Aorta (tissue), 5 donors: ENCODE measurements around the gene HSPA1B. TPM values are rescaled to one million over a fixed set of nuclear protein-coding genes. Genes with fewer than 3 reads are reported as not detected.
"Not testable (repeated sequence)": the region's sequence is repeated elsewhere in the genome, so short reads cannot be mapped to it uniquely, and the experiment has no call there.

Source experiments
- ATAC-seq: fragments of 200-7000 bp; cut with Tn5 transposase; one replicate; pipeline ENCODE4 v1.9.1; 2022; ENCODE audit warnings: moderate library complexity; ENCODE audit not compliant: low FRiP score
- DNase-seq, 2 donors: peaks; one replicate each; pipeline ENCODE4 v3.0.0-alpha.2; 2020
- H3K27ac ChIP-seq, 2 donors: one replicate each; pipeline ENCODE4 v1.5.1; 2013; ENCODE audit warnings: low read length in 2 of 2, mild to moderate bottlenecking in 2 of 2, moderate library complexity in 2 of 2, control low read depth in 1 of 2, inconsistent platforms in 1 of 2, low read depth in 1 of 2
- H3K27me3 ChIP-seq, 2 donors: one replicate each; pipeline ENCODE4 v1.6.1; 2013; ENCODE audit warnings: control low read depth in 1 of 2, low read length in 1 of 2, mild to moderate bottlenecking in 1 of 2, moderate library complexity in 1 of 2; ENCODE audit not compliant: insufficient read depth in 2 of 2, control insufficient read depth in 1 of 2
- H3K36me3 ChIP-seq, 2 donors: one replicate each; pipeline ENCODE4 v1.6.1; 2013; ENCODE audit warnings: control low read depth in 1 of 2, low read length in 1 of 2, mild to moderate bottlenecking in 1 of 2; ENCODE audit not compliant: insufficient read depth in 2 of 2, control insufficient read depth in 1 of 2
- H3K4me1 ChIP-seq, 2 donors: one replicate each; pipeline ENCODE4 v1.6.1; 2013; ENCODE audit warnings: low read length in 2 of 2, control low read depth in 1 of 2, mild to moderate bottlenecking in 1 of 2, moderate library complexity in 1 of 2; ENCODE audit not compliant: insufficient read depth in 2 of 2, control insufficient read depth in 1 of 2
- H3K4me3 ChIP-seq, 2 donors: one replicate each; pipeline ENCODE4 v1.5.1; 2013; ENCODE audit warnings: low read length in 2 of 2, control low read depth in 1 of 2, mild to moderate bottlenecking in 1 of 2
- H3K9me3 ChIP-seq: one replicate; pipeline ENCODE4 v1.6.1; 2013; ENCODE audit warnings: mild to moderate bottlenecking, low read length; ENCODE audit not compliant: control insufficient read depth
- WGBS, 2 donors: extraction: QIAGEN DNeasy Blood & Tissue Kit; methylation state at CpG; one replicate each; pipeline ENCODE4 v1.1.7; 2013; 5-methylcytosine and 5-hydroxymethylcytosine counted together
- intact Hi-C, 2 donors: fragments of 100-400 bp; cut with DNase I; formaldehyde crosslinking; loops; one replicate each; pipeline versions ENCODE4 v1.14.2 to v1.15.0; 2022
- polyA plus RNA-seq, 2 donors: library from polyadenylated mRNA; stranded (reverse); fragments of 200-250 nt; gene quantifications; one replicate each; pipeline ENCODE4 v1.2.3, GENCODE V29; 2013
- total RNA-seq, 2 donors: library from RNA; stranded (reverse); fragmentation: NEBNext Ultra II Directional; extraction: Animal tissue kit (Norgen Biotek cat#: 25700); gene quantifications; one replicate each; pipeline ENCODE4 v1.2.1, GENCODE V29; 2021
- donor health status: healthy with polysubstance abuse.
- donor health status: Bipolar disorder and iron deficiency.
- donor health status: DM: no; HTN: no; CAD: no.
- donor health status: DM: no; HTN: no; CAD: no.
- donor health status: DM: yes; HTN: yes; CAD: no.

The HSPA1B gene
- total and polyA plus RNA-seq, 4 donors: 23.2 to 332 (median 108) TPM

DNA sequence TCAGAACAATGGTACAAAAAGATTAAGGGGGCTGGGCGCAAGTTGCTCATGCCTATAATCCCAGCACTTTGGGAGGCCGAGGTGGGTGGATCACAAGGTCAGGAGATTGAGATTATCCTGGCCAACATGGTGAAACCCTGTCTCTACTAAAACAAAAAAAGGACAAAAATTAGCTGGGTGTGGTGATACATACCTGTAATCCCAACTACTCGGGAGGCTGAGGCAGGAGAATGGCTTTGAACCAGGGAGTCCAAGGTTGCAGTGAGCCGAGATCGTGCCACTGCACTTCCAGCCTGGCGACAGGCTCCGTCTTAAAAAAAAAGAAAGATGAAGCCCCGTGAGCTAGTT lies 12.2 kb downstream of the HSPA1B start:
- not testable (repeated sequence) for H3K4me1 ChIP-seq, H3K9me3 ChIP-seq, ATAC-seq, H3K27me3 ChIP-seq, H3K4me3 ChIP-seq, H3K36me3 ChIP-seq, DNase-seq, H3K27ac ChIP-seq
- WGBS, 2 donors: 79 to 80% methylated on average over 8 of the region's 8 CpGs
- intact Hi-C loops: loop anchor here in 1 of 2 donors (10.0 kb wide), 1 partner anchor 155 kb away; the partner anchor contains the start of gene LY6G5C

DNA sequence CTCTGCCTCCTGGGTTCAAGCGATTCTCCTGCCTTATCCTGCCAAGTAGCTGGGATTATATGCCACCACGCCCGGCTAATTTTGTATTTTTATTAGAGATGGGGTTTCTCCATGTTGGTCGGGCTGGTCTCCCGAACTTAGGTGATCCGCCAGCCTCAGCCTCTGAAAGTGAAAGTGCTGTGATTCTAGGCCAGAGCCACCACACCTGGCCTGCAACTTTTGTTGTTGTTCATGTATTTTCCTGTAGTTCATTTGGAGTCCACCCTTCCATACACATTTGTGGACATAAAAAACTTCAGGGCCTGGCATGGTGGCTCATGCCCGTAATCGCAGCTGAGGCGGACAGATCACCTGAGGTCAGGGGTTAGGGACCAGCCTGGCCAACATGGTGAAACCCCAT lies 14.5 kb downstream of the HSPA1B start:
- DNase-seq (no peak), ATAC-seq (no peak)
- Histone ChIP-seq H3K27ac (no peak overlapping the region), H3K27me3 (no peaks in the 10 kb centered on the region), H3K4me1 (no peaks in the 10 kb centered on the region), H3K9me3 (no peaks in the 10 kb centered on the region), H3K4me3 (no peak overlapping the region), H3K36me3 (peaks cover 0 to 9% of the 10 kb centered on the region in 2 donors)
- intact Hi-C loops: no loop called here
- 90% methylated on average over 9 of the region's 9 CpGs for WGBS, 2 donors

GRCh38 chr6:31844507-31844906 lies 17.0 kb downstream of the HSPA1B start:
- 93 to 94% methylated on average over 3 of the region's 3 CpGs for WGBS, 2 donors
- H3K4me3 ChIP-seq: no peak overlapping the region
- H3K9me3 ChIP-seq: no peaks in the 10 kb centered on the region
- no peaks in the 10 kb centered on the region for H3K27me3 ChIP-seq
- DNase-seq (no peak), ATAC-seq (no peak)
- no peaks in the 10 kb centered on the region for H3K4me1 ChIP-seq
- intact Hi-C loops: no loop called here
- peaks cover 0 to 3% of the 10 kb centered on the region in 2 donors for H3K36me3 ChIP-seq
- H3K27ac ChIP-seq: no peak overlapping the region

DNA sequence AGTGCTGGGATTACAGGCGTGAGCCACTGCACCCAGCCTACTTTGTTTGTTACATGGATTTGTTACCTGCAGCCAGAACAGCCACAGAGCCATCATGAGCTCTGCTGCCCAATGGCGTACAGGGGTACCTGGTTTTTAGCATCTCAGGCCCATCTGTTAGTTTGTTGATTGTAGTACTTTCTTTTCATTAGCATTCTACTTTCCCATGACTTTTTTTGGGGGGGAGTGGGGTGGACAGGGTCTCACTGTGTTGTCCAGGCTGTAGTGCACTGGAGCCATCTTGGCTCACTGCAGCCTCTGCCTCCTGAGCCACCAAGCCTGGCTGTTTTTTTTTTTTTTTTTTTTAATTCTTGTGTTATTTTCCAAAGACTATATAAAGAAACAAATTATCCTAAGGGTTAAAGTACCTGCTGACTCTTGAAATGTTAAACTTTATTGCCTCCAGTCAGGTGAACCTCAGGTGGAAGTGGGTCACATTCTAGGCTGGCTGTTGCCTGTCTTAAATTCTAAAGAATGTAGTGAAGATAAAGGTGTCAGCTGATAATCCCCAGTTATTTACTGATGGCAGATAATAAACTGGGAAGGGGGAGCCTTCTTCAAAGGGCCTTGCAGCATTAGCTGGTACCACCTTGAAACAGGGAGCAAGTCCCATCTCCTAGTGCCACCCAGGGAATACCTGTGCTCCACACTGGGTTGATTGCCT lies 19.9 kb downstream of the HSPA1B start:
- H3K4me3 ChIP-seq: no peak overlapping the region
- no peak for ATAC-seq
- WGBS, 2 donors: 86 to 93% methylated on average over 2 of the region's 2 CpGs

DNA sequence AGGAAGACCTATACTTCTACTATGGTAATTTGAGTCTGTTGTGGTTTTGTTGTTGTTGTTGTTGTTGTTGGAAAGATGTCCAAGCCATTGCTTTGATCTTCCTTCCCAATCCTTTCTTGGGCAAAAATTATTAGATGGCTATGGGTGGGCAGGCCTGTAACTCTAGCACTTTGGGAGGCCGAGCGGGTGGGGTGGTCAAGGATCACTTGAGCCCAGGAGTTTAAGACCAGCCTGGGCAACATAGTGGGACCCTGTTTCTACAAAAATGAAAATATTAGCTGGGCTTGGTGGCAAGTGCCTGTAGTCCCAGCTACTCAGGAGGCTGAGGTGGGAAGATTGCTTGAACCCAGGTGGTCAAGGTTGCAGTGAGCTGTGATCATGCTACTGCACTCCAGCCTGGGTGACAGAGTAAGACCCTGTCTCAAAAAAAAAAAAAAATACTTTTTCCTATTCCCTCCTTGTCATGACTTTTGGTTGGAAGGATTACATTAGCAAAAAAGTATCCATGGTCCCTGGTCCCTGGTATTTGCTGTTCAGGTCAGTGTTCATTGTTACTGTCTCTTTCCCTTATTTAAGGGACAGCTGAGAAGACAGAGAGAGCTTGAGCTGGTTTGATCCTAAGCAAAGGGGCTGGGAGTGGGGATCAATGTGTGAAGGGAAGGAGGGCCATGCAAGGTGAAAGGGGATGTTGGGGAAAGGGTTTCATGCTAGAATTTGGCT lies 23.4 kb downstream of the HSPA1B start:
- no peaks in the 10 kb centered on the region for H3K9me3 ChIP-seq
- no peaks in the 10 kb centered on the region for H3K27me3 ChIP-seq
- ATAC-seq: no peak
- H3K4me3 ChIP-seq: no peak overlapping the region
- intact Hi-C loops: no loop called here
- no peaks in the 10 kb centered on the region for H3K36me3 ChIP-seq
- DNase-seq: no peak
- H3K27ac ChIP-seq: no peak overlapping the region
- 95 to 97% methylated on average over 2 of the region's 2 CpGs for WGBS, 2 donors
- H3K4me1 ChIP-seq: no peaks in the 10 kb centered on the region

More for the DNA sequence above, 19.9 kb downstream of the HSPA1B start:
- Histone ChIP-seq H3K27me3 (no peaks in the 10 kb centered on the region), H3K27ac (no peak overlapping the region), H3K4me1 (no peaks in the 10 kb centered on the region), H3K36me3 (peaks cover 0 to 2% of the 10 kb centered on the region in 2 donors), H3K9me3 (no peaks in the 10 kb centered on the region)
- no peak for DNase-seq
- intact Hi-C loops: no loop called here

- Histone ChIP-seq H3K27me3 (no peaks in the 10 kb centered on the region), H3K9me3 (no peaks in the 10 kb centered on the region), H3K36me3 (no peaks in the 10 kb centered on the region), H3K4me3 (no peak overlapping the region), H3K4me1 (no peaks in the 10 kb centered on the region), H3K27ac (no peak overlapping the region)
- ATAC-seq (no peak), DNase-seq (no peak)
- intact Hi-C loops: no loop called here
- WGBS, 2 donors: 34% methylated on average over 2 of the region's 2 CpGs
Measured at GRCh38 chr6:31851485-31851832, 23.9 kb downstream of the HSPA1B start.

DNA sequence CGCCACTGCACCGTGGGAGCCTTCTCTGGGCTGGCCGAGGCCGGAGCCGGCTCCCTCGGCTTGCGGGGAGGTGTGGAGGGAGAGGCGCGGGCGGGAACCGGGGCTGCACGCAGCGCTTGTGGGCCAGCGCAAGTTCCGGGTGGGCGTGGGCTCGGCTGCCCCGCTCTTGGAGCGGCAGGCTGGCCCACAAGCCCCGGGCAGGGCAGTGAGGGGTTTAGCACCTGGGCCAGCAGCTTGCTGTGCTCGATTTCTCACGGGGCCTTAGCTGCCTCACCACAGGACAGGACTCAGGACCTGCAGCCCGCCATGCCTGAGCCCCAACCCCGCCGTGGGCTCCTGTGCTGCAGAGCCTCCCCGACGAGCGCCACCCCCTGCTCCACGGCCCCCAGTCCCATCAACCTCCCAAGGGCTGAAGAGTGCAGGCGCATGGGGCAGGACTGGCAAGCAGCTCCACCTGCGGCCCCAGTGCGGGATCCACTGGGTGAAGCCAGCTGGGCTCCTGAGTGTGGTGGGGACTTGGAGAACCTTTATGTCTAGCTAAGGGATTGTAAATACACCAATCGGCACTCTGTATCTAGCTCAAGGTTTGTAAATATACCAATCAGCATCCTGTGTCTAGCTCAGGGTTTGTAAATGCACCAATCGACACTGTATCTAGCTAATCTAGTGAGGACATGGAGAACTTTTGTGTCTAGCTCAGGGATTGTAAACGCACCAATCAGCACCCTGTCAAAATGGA lies 24.6 kb downstream of the HSPA1B start:
- H3K27ac ChIP-seq, H3K36me3 ChIP-seq, H3K4me1 ChIP-seq, DNase-seq, H3K27me3 ChIP-seq, ATAC-seq, H3K4me3 ChIP-seq, intact Hi-C loops, H3K9me3 ChIP-seq: not testable (repeated sequence)
- WGBS, 2 donors: 88 to 89% methylated on average over 30 to 35 of the region's 35 CpGs

DNA sequence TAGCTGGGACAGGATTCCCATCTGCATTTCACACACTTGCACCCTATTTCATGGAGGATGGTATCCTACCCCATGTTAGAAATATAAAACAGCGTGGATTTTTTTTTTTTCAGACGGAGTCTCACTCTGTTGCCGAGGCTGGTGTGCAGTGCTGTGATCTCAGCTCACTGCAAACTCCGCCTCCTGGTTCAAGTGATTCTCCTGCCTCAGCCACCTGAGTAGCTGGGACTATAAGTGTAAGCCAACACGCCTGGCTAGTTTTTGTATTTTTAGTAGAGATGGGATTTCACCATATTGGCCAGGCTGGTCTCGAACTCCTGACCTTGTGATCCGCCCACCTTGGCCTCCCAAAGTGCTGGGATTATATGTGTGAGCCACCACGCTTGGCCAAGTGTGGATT lies 30.2 kb downstream of the HSPA1B start:
- H3K27ac ChIP-seq, DNase-seq, ATAC-seq, H3K4me1 ChIP-seq, intact Hi-C loops, H3K27me3 ChIP-seq, H3K9me3 ChIP-seq, H3K4me3 ChIP-seq, H3K36me3 ChIP-seq: not testable (repeated sequence)
- WGBS, 2 donors: 87 to 88% methylated on average over 8 of the region's 8 CpGs
